NCI-H510A treated with DMSO at 0.1 percent for 48 hours (cell line): ENCODE data around the gene FTO.
"Not testable (repeated sequence)": the region's sequence is repeated elsewhere in the genome, so short reads cannot be mapped to it uniquely, and the experiment has no call there.

Experiments used
- DNase-seq: peaks from one replicate; lab custom pipeline; 2025; lab: John Stamatoyannopoulos, UW

Gene FTO

DNA sequence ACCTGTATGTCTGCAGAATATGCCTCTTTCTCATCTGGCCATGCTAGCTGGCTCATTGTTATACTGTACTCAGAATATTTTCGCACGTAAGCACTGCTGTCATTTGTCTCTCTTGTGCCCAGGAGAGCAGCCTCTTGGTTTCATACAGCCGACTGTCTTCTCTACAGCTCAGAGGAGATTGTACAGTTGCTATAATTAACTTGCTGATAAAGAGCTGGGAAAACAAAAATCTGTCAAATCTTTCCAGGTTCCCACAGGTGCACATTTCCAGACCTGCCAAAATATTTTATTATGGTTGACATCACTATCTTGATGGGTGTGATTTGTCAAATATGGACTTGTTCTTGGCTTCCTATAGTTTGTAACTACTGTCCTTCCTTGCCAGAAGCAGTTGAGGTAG is 122.7 kb downstream of the FTO start:
- no peak for DNase-seq

- DNase-seq, result no peak
Measured at GRCh38 chr16:53827741-53828140, 123.8 kb downstream of the FTO start.

- DNase-seq, result no peak
Measured at GRCh38 chr16:53829186-53829747, 125.3 kb downstream of the FTO start.

GRCh38 chr16:53832896-53833544 is 129.1 kb downstream of the FTO start:
- no peak for DNase-seq

DNA sequence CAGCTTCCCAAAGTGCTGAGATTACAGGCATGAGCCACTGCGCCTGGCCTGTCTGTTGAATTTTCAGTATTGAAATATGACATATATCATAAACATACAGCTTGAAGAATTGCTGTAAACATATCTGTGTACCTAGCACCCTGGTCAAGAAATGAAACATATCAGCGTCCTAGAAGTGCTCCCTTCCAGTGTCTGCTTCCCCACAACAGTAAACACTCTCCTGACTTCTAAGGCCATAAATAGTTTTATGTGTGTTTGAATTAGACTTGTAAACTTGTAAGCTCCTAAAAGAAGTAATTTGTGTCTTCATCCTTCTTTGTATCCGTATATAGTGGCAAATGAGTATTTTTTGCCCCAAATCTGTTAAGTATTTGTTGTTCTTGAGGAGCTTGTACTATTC is 132.2 kb downstream of the FTO start:
- DNase-seq, result no peak

DNA sequence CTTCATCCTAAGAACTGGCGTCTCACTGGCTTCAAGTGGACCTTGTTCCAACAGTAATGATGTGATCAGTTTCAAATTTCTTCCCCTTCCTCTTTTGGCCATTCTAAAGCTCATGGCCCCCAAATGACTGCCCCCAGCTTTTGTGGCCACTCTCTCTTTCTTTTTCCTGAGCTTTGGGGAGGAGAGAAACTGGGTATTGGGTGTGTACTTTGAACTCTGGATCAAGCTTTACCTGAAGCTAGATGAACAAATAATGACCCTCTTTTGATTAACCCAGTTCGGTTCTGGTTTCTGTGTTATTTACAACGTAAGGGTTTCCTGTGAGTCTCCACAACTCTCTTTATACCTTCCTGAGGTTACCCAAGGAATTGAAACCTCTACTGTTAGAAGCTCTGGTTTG is 132.7 kb downstream of the FTO start:
- no peak for DNase-seq

- no peak for DNase-seq
Measured at GRCh38 chr16:53837426-53837825, 133.5 kb downstream of the FTO start.

DNA sequence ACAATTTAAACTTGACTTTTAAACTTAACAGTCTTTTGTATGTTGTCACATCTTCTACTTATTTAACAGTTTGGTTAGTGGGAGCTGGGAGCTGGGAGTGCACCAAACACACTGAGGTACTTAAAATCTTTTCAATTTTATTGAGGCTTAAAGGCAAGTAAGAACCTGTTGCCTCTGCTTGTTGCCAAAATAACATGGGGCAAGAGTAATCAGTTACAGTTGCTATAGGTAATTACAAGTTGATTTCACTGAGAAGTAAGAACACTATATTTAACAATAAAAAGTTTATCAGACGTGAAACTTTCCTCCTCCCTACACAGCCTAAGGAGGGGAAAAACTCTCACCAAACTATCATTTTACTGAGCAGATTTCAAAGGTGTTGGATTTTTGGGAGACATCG is 135.2 kb downstream of the FTO start:
- peak; percentile 25 for DNase-seq

- no peak for DNase-seq
Measured at GRCh38 chr16:53840456-53840855, 136.5 kb downstream of the FTO start.

GRCh38 chr16:53841884-53842283 is 137.9 kb downstream of the FTO start:
- no peak for DNase-seq

DNA sequence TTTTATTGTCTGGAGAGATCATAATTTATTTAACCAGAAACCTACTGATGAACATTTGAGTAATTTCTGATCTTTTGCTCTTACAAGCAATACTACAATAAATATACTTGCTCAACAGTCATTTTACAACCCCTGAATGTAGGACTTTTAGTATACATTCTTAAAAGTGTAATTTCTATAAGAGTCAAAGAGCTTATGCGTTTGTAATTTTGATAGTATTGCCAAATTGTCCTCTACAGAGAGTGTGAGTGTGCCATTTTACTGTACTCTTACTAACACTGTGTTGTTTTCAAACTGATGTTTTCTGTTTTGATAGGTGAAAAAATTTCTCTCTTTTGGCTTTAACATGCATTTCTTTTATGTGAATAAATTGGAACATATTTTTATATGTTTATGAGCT is 139.1 kb downstream of the FTO start:
- DNase-seq, result no peak

DNA sequence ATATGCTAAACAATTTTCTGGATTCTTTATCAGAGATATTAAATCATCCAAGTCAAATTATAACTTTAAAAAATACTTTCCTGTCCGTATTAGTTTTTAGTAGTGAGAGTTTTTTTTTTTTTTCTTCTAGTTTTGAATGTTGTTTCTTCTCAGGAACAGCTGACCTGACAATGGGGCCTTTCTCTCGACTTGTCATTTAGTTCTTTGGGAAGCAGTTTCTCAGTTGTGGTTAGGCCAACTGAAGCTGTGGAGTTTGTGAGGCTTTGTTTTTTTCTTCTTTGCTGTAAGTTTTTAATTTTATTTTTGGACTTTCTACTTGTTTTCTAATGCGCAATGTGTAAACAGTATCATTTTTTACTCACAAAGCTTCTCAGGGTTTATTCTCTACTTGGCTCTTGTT is 140.8 kb downstream of the FTO start:
- no peak for DNase-seq

DNA sequence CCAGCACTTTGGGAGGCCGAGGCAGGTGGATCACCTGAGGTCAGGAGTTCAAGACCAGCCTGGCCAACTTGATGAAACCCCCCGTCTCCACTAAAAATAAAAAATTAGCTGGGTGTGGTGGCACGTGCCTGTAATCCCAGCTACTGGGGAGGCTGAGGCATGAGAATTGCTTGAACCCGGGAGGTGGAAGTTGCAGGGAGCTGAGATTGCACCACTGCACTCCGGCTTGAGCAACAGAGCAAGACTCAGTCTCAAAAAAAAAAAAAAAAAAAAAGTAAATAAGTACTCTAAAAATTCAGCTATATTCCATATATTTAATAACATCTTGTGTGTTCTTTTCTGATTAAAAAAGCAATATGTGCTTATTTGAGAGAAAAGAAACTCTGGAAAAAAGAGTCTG is 142.6 kb downstream of the FTO start:
- not testable (repeated sequence) for DNase-seq

DNA sequence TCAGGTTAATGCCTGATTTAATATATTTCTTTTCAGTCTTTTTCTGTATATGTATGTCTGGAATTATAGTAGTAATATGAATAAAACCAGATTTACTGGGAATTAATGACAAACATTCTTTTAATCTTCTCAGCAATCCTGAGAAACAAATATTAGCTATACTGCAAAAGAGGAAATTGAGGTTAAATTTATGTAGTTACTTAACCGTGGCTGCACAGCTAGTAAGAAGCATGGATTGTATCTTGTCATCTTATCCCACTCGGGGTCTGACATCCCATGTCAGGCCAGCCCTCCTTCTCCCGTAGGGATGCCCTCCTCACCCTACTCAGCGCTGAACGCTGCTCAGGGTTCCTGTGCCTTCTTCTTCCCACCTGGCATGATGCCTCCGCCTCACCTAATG is 143.0 kb downstream of the FTO start:
- no peak for DNase-seq

GRCh38 chr16:53848277-53848942 is 144.5 kb downstream of the FTO start:
- peak; percentile 34 for DNase-seq

DNA sequence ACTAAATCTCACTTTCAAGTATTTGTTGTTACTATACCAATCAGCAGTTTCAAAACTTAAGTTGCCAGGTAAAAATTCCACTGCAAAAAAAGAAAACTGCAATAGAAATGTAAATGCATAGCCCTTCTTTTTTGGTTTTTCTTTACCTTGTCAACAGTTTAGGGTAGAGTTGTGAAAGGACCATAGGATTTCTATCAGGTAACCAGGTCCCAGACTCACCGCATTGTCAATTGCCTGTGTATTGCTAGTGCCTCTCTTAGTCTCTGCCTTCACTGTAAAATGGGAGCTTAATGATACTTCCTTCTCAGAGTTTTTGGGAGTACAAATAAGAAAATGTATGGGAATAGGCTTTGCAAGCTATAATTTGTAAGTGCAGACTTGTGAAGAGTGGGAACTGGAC is 145.0 kb downstream of the FTO start:
- no peak for DNase-seq

- no peak for DNase-seq
Measured at GRCh38 chr16:53849585-53849984, 145.6 kb downstream of the FTO start.

DNA sequence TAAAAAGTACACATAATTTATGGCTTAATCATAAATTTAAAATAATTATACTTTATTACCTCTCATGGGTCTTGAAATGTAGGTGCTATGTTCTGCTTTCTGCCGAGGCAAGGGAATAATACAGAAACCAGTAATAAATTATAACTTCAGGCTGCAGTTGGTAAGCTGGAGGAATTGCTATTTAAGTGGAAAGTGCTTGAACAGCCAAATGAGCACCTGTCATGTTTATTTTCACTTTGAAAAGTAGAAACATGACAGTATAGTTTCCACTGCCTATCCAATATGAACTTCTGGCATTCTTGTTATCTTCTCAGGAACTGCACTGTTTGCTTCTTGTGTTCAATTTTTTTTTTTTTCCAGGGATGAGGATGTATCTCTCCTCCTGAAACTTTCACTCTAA is 146.0 kb downstream of the FTO start:
- no peak for DNase-seq

DNA sequence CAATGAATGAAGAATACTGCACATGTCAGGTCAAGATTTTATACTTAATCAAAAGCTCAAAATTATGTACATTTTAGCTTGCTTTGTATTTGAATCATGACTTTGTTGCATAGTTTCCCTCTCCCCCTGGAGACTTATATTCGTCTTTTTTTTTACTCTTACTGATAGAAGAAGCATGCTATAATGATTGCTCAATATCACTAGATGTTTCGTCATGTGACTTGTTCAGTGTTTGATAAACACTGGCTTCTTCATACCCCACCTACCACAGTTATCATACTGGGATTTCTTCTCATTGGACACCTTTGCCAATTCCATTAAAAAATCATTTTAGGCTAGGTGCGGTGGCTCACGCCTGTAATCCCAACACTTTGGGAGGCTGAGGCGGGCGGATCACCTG is 148.7 kb downstream of the FTO start:
- DNase-seq, result no peak

GRCh38 chr16:53855056-53855455 is 151.1 kb downstream of the FTO start:
- DNase-seq, result no peak

DNA sequence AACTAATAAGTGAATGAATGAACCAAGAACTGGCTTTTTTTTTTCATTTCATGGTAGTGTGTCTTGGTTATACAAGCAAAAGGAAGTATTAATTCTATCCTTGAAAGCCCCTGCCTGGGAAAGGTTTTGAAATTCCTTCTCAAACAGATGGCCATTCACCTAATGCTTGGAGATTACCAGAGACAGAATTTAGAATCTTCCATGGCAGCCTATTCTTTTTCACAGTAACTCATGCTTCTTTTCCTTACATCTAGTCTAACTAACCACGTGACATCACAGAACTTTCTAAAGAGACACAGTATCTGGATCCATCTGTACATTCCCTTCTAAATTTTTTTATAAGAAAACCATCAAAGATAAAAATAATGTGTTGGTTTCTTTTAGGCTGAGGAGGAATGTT is 151.6 kb downstream of the FTO start:
- DNase-seq, result no peak

GRCh38 chr16:53859995-53860540 is 156.1 kb downstream of the FTO start:
- no peak for DNase-seq

- no peak for DNase-seq
Measured at GRCh38 chr16:53863861-53864260, 159.9 kb downstream of the FTO start.
